Adrenal gland (tissue), 5 donors: Measurements from ENCODE around the gene C12orf43.

Experiments used
- POLR2A ChIP-seq, 2 donors: fragments of 450-650 bp; IDR thresholded peaks; one replicate each; pipeline ENCODE4 v1.6.1; 2017; ENCODE audit warnings: antibody characterized with exemption in 2 of 2, mild to moderate bottlenecking in 2 of 2, moderate library complexity in 1 of 2
- TF ChIP-seq, protein P1 (sequence below), 6 experiments: fragments of 450-650 bp in 4 of 6; fragments of 200-600 bp in 2 of 6; sonication (generic) in 1 of 6; IDR thresholded peaks; 1 replicate in 5 of 6; 2 replicates in 1 of 6; pipeline versions ENCODE4 v1.5.1 to v1.8.0; 2016 to 2021; ENCODE audit warnings: antibody characterized with exemption in 6 of 6, mild to moderate bottlenecking in 2 of 6, moderate library complexity in 1 of 6
- donor health status: DM: no; HTN: no; CAD: no.

- TF ChIP-seq, protein P1, sequence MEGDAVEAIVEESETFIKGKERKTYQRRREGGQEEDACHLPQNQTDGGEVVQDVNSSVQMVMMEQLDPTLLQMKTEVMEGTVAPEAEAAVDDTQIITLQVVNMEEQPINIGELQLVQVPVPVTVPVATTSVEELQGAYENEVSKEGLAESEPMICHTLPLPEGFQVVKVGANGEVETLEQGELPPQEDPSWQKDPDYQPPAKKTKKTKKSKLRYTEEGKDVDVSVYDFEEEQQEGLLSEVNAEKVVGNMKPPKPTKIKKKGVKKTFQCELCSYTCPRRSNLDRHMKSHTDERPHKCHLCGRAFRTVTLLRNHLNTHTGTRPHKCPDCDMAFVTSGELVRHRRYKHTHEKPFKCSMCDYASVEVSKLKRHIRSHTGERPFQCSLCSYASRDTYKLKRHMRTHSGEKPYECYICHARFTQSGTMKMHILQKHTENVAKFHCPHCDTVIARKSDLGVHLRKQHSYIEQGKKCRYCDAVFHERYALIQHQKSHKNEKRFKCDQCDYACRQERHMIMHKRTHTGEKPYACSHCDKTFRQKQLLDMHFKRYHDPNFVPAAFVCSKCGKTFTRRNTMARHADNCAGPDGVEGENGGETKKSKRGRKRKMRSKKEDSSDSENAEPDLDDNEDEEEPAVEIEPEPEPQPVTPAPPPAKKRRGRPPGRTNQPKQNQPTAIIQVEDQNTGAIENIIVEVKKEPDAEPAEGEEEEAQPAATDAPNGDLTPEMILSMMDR (IDR thresholded peaks at IDR 0.05) = no peak
- TF ChIP-seq POLR2A (IDR thresholded peaks at IDR 0.05) = no peak
Measured at GRCh38 chr12:120996133-120996746, 20.0 kb downstream of the C12orf43 start.
